ENCODE measurements around the gene HPSE. TPM values are rescaled to one million over a fixed set of nuclear protein-coding genes. Genes with fewer than 3 reads are reported as not detected.

Gene HPSE
- total and polyA plus RNA-seq, 2 donors (not counting 1 experiment from before 2014, with no cell fraction given): 0.17 to 0.26 TPM

DNA sequence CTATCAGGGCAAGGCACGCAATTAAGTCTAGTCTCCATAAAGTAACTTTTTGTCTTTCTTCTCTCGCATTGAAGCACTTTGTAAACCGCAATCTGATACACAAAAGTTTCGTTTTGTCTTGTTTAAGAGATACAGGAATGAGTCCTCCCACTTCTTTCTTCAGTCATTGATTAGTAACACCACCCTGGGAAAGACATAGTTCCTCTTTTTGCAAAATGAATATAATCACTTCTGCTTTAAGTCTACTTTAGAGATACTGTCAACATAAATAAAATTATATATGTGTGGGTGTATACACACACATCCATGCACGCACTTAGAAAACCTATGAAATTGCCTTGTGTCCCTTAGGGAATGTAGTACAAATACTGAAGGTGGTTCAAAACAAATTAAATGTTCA is 61.7 kb downstream of the HPSE start:
- no peaks in the 10 kb centered on the region for H3K27me3 ChIP-seq (ENCODE audit: control insufficient read depth, insufficient read depth, low read length)

GRCh38 chr4:83269256-83269655 is 65.4 kb downstream of the HPSE start:
- DNase-seq (ENCODE audit: low read depth in 2 of 2): peak in 1 of 2 donors; percentile 47
- no peaks in the 10 kb centered on the region for H3K27me3 ChIP-seq (ENCODE audit: control insufficient read depth, insufficient read depth, low read length)
- no peak overlapping the region for H3K4me3 ChIP-seq (replicated peaks in 1 of 4; ENCODE audit: control extremely low read depth in 1 of 4, insufficient read depth in 1 of 4, low read depth in 3 of 4, low read length in 4 of 4)
- H4K20me1 ChIP-seq (ENCODE audit: control insufficient read depth, extremely low read depth, insufficient read depth, low read length): no peaks in the 10 kb centered on the region
- TF ChIP-seq, protein P1, sequence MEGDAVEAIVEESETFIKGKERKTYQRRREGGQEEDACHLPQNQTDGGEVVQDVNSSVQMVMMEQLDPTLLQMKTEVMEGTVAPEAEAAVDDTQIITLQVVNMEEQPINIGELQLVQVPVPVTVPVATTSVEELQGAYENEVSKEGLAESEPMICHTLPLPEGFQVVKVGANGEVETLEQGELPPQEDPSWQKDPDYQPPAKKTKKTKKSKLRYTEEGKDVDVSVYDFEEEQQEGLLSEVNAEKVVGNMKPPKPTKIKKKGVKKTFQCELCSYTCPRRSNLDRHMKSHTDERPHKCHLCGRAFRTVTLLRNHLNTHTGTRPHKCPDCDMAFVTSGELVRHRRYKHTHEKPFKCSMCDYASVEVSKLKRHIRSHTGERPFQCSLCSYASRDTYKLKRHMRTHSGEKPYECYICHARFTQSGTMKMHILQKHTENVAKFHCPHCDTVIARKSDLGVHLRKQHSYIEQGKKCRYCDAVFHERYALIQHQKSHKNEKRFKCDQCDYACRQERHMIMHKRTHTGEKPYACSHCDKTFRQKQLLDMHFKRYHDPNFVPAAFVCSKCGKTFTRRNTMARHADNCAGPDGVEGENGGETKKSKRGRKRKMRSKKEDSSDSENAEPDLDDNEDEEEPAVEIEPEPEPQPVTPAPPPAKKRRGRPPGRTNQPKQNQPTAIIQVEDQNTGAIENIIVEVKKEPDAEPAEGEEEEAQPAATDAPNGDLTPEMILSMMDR (conservative IDR thresholded peaks at IDR 0.05 in 1 of 2, IDR thresholded peaks at IDR 0.05 in 1 of 2; ENCODE audit: low read depth in 1 of 2, low read length in 2 of 2): no peak
- no peak for TF ChIP-seq EZH2 (IDR thresholded peaks at IDR 0.05; ENCODE audit: low read length, missing control alignments)
- H3K9me3 ChIP-seq (ENCODE audit: control insufficient read depth, insufficient read depth, low read depth, low read length): no peaks in the 10 kb centered on the region
- no peak overlapping the region for H2AFZ ChIP-seq (ENCODE audit: low read length)
- H3K4me1 ChIP-seq (ENCODE audit: control insufficient read depth, extremely low read depth, insufficient read depth, low read length): no peaks in the 10 kb centered on the region
- H3K27ac ChIP-seq (ENCODE audit: insufficient read depth, low read length): no peak overlapping the region
- H3K4me2 ChIP-seq (ENCODE audit: extremely low read depth, insufficient read depth, low read length): no peak overlapping the region
- no peak overlapping the region for H3K9ac ChIP-seq (ENCODE audit: insufficient read depth, low read length)
- no peaks in the 10 kb centered on the region for H3K79me2 ChIP-seq (ENCODE audit: control insufficient read depth, insufficient read depth, low read length)
- no peaks in the 10 kb centered on the region for H3K36me3 ChIP-seq (ENCODE audit: control insufficient read depth, insufficient read depth, low read length)

More for the DNA sequence above, 61.7 kb downstream of the HPSE start:
- Histone ChIP-seq H3K36me3 (ENCODE audit: control insufficient read depth, insufficient read depth, low read length) (no peaks in the 10 kb centered on the region), H2AFZ (ENCODE audit: low read length) (no peak overlapping the region), H3K4me3 (replicated peaks in 1 of 4; ENCODE audit: control extremely low read depth in 1 of 4, insufficient read depth in 1 of 4, low read depth in 3 of 4, low read length in 4 of 4) (no peak overlapping the region), H4K20me1 (ENCODE audit: control insufficient read depth, extremely low read depth, insufficient read depth, low read length) (no peaks in the 10 kb centered on the region), H3K79me2 (ENCODE audit: control insufficient read depth, insufficient read depth, low read length) (no peaks in the 10 kb centered on the region), H3K4me1 (ENCODE audit: control insufficient read depth, extremely low read depth, insufficient read depth, low read length) (no peaks in the 10 kb centered on the region), H3K4me2 (ENCODE audit: extremely low read depth, insufficient read depth, low read length) (no peak overlapping the region), H3K9ac (ENCODE audit: insufficient read depth, low read length) (no peak overlapping the region), H3K9me3 (ENCODE audit: control insufficient read depth, insufficient read depth, low read depth, low read length) (no peaks in the 10 kb centered on the region), H3K27ac (ENCODE audit: insufficient read depth, low read length) (no peak overlapping the region)
- TF ChIP-seq, protein P1 (conservative IDR thresholded peaks at IDR 0.05 in 1 of 2, IDR thresholded peaks at IDR 0.05 in 1 of 2; ENCODE audit: low read depth in 1 of 2, low read length in 2 of 2): no peak
- no peak for TF ChIP-seq EZH2 (IDR thresholded peaks at IDR 0.05; ENCODE audit: low read length, missing control alignments)
- DNase-seq (ENCODE audit: low read depth in 2 of 2): no peak

DNA sequence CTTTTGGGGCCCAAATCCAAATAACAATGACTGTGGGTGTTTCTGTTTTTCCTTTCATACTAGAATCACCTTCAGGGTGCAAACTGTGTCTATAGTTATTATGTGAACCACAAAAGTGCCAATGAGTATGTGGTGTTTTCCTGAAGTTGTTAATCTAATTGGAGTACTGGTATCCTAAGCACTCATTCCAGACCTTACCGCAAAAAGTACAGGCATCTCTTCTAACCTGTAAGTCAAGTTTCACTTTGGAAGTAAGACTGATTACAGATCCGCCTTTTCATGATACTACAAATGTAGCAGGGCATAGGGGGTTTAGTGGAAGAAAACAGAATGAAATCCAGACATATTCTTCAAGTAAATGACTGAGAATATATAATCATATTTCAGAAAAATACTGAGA is 66.2 kb downstream of the HPSE start:
- Histone ChIP-seq H3K4me2 (ENCODE audit: extremely low read depth, insufficient read depth, low read length) (no peak overlapping the region), H3K27ac (ENCODE audit: insufficient read depth, low read length) (no peak overlapping the region), H3K79me2 (ENCODE audit: control insufficient read depth, insufficient read depth, low read length) (no peaks in the 10 kb centered on the region), H3K9me3 (ENCODE audit: control insufficient read depth, insufficient read depth, low read depth, low read length) (no peaks in the 10 kb centered on the region), H3K27me3 (ENCODE audit: control insufficient read depth, insufficient read depth, low read length) (no peaks in the 10 kb centered on the region), H3K4me3 (replicated peaks in 1 of 4; ENCODE audit: control extremely low read depth in 1 of 4, insufficient read depth in 1 of 4, low read depth in 3 of 4, low read length in 4 of 4) (no peak overlapping the region), H3K36me3 (ENCODE audit: control insufficient read depth, insufficient read depth, low read length) (no peaks in the 10 kb centered on the region), H4K20me1 (ENCODE audit: control insufficient read depth, extremely low read depth, insufficient read depth, low read length) (no peaks in the 10 kb centered on the region), H3K4me1 (ENCODE audit: control insufficient read depth, extremely low read depth, insufficient read depth, low read length) (no peaks in the 10 kb centered on the region), H2AFZ (ENCODE audit: low read length) (no peak overlapping the region), H3K9ac (ENCODE audit: insufficient read depth, low read length) (no peak overlapping the region)
- DNase-seq (ENCODE audit: low read depth in 2 of 2): no peak
- TF ChIP-seq, protein P1 (conservative IDR thresholded peaks at IDR 0.05 in 1 of 2, IDR thresholded peaks at IDR 0.05 in 1 of 2; ENCODE audit: low read depth in 1 of 2, low read length in 2 of 2): no peak
- no peak for TF ChIP-seq EZH2 (IDR thresholded peaks at IDR 0.05; ENCODE audit: low read length, missing control alignments)

Data from fibroblast of lung (primary cell).